Glomerular visceral epithelial cell (primary cell): ENCODE results near the gene S1PR5.

Source experiments
- DNase-seq: peaks from one replicate; pipeline ENCODE4 v3.0.0-alpha.2; 2016; ENCODE audit errors: extremely low spot score

Gene S1PR5

GRCh38 chr19:10514211-10515145 lies 2.8 kb downstream of the S1PR5 start:
- DNase-seq = no peak

DNA sequence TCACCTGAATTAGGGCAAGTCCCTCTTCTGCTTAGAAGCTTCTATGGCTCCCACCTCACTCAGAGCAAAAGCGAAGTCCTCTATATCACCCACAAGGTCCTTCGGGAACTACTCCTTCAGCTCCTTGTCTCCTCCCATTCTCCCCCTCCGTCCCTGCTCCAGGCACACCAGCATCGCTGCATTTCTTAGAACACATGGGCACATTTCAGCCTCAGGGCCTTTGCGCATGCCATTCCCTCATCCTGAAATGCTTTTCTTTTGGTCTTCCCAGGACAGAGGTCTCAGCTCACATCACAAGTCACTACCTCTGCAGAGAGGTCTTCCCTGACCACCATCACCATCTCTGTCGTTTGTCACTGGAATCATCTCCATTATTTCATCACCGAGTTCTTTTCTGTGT lies 4.0 kb downstream of the S1PR5 start:
- DNase-seq = no peak

GRCh38 chr19:10510301-10510802 lies 6.9 kb downstream of the S1PR5 start:
- DNase-seq = no peak

DNA sequence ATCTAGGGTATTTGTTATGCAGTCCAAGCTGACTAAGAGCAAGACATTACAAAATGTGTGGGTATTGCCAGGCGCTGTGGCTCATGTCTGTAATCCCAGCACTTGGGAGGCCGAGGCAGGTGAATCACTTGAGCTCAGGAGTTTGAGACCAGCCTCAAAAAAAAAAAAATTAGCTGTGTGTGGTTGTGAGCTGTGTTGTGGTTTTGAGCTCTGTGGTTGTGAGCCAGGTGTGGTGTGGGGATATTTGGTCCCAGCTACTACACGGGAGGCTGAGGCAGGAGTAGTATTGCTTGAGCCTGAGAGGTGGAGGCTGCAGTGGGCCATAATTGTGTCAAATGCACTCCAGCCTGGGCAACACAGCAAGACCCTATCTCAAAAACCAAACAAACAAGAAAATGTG lies 8.5 kb downstream of the S1PR5 start:
- DNase-seq = peak; percentile 25

DNA sequence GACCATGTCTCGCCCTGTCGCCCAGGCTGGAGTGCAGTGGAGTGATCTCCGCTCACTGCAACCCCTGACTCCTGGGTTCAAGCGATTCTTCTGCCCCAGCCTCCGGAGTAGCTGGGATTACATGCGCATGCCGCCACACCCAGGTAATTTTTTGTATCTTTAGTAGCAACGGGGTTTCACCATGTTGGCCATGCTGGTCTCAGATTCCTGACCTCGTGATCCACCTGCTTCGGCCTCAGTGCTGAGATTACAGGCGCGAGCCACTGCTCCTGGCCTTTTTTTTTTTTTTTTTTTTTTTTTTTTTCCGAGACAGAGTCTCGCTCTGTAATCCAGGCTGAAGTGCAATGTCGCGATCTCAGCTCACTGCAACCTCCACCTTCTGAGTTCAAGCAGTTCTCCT lies 9.2 kb downstream of the S1PR5 start:
- DNase-seq = no peak

DNA sequence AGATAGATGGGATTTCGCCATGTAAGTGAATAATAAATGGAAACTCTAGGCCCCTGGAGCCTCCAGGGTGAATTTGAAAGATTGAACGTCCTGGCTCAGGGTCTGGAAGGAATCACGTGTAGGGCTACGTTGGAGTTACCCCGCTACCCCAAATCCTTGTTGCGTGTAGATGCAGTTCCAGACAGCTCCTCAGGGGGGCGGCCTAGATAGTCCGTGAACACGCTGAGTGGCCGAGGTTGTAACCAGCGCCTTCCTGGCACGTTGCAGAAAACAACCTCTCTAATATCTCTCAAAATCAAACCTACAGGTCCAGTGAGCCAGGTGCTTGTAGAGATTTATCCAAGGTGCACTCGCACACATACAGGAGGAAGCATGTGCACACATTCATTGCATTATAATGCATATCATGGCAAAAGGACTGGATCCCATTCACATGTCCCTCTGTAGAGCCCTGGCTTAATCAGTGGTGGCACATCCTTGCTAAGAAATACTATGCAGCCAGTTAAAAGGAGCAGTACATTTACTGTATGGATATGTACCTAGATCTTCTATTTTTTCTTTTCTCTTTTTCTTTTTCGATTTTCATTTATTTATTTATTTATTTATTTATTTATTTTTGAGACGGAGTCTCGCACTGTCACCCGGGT lies 11.5 kb downstream of the S1PR5 start:
- peak; percentile 44 for DNase-seq

DNA sequence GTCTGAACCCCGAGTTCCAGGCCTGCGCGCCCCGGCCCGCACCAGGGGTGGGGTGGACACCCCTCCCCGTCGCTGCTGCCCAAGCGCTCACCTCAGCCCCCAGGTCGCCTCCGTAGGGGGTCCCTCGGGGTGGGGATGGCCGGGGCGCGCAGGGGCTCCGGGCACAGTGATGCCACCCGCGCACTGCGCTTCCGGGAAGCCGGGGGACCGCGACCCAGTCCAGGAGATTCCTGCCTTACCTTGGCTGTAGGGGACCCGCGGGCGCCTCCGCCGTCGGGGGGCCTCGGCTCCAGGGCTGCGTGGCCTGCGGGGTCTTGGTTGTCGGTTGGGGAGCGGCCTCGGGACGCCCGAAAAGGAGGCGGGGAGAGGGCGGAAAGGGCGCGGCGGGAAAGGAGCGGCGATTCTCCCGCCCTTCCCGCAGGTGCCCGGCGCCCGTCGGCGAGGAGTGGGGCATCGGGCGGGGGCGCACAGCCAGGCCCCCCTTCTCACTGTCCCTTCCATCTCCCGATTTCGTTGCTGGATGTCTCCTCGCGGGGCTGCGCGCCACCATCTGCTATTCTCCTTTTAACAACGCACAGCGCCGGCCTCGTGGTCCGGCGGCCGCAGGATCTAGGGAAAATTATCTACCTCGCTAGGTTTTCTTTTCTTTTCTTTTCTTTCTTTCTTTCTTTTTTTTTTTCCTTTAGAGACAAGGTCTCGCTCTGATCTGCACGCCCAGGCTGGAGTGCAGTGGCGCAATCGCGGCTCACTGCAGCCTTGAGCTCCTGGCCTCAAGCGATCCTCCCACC lies 14.1 kb downstream of the S1PR5 start, which contains the start of gene KEAP1:
Gene KEAP1 (minus strand): TSS at position 355 of the 788 bp plus-strand sequence. CDS start 3,323 bp downstream, outside the sequence.
- peak; percentile 32 for DNase-seq

DNA sequence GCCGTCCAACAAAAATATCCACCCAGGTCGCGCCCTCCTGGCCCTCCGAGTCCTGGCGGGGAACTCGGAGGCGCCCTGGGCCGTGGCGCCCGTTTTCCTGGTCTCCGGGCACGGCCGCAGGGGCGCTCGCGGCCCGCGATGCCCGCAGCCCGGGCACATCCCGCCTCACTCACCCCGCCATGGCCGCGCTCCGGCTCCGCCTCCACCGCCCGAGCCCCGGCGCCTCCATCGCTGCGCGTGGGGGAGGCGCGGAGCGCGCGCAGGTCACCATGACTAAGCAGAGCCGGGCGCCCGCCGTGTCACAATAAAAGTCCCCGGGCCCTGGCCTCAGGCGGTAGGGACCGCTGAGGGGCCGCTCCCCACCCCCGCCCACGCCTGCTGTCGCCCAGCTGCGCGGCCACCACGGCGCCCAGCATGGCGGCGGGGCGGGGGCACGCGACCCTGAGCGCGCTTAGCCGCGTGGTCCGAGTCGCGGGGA lies 14.7 kb downstream of the S1PR5 start:
- DNase-seq = peak; percentile 94

DNA sequence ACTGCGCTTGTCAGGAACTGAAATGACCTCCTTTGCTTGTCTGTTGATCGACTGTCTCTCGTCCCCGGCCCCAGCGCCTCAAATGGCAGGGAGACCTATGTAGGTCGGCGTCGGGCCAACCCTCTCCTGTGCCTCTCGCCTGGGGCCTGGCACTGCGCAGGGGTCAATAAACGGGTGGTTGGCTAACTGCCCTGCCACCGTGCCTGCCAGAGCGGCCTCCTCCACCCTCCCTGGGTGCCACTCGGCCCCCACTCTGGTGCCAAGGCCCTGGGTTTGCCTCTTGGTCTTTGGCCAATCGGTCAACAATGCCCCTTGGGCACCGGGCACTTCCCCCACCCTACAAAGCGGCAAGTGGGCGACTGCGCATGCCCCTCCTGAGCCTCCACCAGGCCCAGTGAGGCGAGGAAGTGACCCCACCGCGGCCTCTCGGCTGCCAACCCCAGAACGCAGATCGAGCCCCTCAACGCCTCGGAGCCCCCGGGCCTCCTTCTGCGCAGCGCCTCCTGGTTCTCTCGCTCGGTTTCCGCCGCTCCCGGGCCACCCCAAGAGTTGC lies 15.2 kb downstream of the S1PR5 start:
- peak; percentile 67 for DNase-seq

DNA sequence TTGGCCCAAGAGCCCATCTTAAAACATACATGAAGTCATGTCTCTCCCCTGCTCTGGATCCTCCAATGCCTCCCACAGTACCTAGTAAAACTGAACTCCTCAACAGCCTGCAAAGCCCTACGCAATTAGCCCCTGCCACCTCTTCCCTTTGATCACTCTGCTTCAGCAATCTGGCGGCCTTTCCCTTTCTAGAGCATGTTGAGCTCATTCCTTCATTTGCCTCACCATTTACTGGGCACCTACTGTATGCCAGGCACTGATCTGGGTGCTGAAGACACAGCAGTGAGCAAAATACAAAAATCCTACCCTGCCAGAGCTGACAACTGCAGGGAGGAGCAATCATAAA lies 17.0 kb downstream of the S1PR5 start:
- no peak for DNase-seq

DNA sequence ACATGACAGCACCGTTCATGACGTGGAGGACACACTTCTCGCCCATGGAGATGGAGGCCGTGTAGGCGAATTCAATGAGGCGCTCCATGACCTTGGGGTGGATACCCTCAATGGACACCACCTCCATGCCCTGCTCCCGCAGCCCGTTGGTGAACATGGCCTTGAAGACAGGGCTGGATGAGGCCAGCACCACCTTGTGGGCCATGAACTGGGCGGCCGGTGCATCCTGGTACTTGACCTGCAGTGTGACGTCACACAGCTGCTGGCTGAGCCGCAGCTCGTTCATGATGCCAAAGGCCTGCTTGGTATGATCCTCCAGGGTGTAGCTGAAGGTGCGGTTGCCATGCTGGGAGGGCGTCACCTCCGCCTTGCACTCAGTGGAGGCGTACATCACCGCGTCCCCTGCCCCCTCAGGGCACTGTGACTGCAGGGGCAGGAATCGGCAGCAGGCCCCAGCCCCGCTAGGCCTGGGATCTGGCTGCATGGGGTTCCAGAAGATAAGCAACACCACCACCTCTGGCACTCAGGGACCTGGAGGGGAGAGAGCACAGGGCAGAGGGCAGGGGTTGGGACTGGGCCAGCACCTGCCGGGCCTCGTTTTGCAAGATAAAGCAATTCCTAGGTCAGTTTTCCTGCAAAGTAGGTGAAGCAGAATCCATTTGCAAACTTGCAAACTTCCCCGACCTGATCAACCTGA lies 17.5 kb downstream of the S1PR5 start:
- no peak for DNase-seq

- DNase-seq = no peak
Measured at GRCh38 chr19:10497371-10497770, 19.9 kb downstream of the S1PR5 start.

DNA sequence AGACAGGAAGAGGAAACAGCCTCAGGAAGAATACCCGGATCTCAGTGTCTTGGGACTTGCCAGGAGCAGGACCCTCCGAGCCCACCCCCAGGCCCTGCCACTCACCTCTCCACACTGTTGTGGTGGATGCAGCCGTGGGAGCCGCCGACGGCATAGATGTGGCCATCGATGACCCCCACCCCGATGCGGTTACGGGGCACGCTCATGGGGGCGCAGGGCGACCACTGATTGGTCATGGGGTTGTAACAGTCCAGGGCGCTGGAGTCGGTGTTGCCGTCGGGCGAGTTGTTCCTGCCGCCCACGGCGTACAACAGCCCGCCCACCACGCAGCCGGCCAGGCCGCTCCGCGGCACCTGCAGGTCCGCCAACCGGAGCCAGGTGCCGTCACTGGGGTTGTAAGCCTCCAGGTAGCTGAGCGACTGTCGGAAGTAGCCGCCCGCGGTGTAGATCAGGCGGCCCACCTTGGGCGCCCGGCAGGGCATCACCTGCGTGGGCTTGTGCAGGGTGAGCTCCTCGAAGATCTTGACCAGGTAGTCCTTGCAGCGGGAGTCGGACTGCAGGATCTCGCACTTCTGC lies 25.7 kb downstream of the S1PR5 start:
- DNase-seq = no peak

- no peak for DNase-seq
Measured at GRCh38 chr19:10486551-10486950, 30.7 kb downstream of the S1PR5 start.

- peak; percentile 63 for DNase-seq
Measured at GRCh38 chr19:10478903-10479384, 38.3 kb downstream of the S1PR5 start.

- DNase-seq = no peak
Measured at GRCh38 chr19:10478476-10478875, 38.8 kb downstream of the S1PR5 start.

DNA sequence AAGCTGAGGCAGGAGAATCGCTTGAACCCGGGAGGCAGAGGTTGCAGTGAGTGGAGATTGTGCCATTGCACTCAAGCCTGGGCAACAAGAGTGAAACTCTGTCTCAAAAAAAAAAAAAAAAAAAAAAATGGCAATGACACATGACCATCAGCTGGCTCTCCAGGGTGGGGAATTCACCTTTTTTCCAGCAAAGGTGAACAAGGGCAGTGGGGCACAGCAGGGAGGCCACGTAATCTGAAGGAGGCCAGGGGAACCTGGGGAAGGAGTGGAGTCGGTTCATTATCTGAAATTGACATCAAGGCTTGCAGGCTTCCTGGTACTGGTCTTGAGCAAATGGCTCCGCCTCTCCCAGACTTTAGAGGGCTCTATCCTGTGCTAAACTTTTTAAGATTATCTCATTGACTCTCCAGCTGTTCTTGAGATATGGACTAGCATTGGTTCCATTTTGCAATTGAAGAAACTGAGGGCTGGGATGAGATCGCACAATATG lies 42.2 kb downstream of the S1PR5 start:
- DNase-seq = no peak

- DNase-seq = no peak
Measured at GRCh38 chr19:10473192-10473591, 44.1 kb downstream of the S1PR5 start.

GRCh38 chr19:10471909-10472308 lies 45.3 kb downstream of the S1PR5 start:
- DNase-seq = peak; percentile 31

GRCh38 chr19:10468133-10468532 lies 49.1 kb downstream of the S1PR5 start:
- DNase-seq = no peak
